HG02678 (cell line): ENCODE measurements around the gene THBD.

Experiments used
- ATAC-seq: cut with Tn5 transposase; IDR thresholded peaks from one replicate; pipeline ENCODE4 v1.9.1; 2021; ENCODE audit warnings: mild to moderate bottlenecking, moderate library complexity; ENCODE audit not compliant: unreplicated experiment

Gene THBD

DNA sequence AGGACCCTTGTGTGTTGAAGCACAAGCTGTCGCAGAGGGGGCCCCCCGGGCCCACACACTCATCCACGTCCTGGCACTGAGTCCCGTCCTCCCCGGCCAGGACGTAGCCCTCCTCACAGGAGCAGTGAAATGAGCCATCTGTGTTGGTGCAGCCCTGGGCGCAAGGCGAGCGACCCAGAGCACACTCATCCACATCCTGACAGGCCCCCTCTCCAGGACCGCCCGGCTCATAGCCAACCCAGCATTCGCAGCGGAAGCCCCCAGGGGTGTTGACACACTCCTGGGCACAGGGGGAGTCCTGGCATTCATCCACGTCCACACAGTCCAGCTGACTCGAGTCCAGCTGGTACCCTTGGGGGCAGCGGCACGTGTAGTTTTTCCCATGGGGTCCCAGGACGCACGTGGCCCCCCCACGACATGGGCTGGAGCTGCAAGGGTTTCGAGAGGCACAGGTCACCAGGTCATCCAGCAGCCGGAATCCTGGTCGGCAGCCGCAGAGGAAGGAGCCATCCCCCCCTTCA lies 35.4 kb upstream of the THBD start:
- ATAC-seq: no peak

DNA sequence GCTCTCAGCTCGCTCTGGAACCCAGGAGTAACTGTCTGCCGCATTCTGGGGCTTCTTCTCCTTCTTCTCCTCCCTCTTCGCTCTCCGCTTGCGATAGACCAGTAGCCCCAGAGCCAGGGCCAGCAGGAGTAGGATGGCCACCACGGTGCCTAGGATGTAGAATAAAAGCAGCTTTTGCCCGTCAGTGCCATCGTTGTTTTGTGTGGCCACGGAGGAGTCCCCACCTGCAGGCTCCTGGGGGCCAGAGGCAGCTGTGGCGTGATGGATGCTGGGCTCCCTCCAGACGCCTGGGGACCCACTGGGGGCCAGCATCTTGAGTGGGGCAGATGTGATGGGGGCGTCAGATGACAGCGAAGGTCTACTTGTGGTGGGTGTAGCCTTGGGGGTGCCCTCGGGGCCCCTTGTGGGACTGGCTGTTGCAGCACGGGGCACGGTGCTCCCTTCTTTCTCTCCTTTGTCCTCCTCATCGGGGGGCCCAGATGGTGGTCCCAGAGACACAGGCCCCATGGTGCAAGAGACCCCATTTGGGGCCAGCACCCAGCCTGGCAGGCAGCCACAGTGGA lies 34.9 kb upstream of the THBD start:
- ATAC-seq: no peak

- ATAC-seq: no peak
Measured at GRCh38 chr20:23083553-23084220, 34.2 kb upstream of the THBD start.

GRCh38 chr20:23082846-23083552 lies 33.5 kb upstream of the THBD start:
- no peak for ATAC-seq

DNA sequence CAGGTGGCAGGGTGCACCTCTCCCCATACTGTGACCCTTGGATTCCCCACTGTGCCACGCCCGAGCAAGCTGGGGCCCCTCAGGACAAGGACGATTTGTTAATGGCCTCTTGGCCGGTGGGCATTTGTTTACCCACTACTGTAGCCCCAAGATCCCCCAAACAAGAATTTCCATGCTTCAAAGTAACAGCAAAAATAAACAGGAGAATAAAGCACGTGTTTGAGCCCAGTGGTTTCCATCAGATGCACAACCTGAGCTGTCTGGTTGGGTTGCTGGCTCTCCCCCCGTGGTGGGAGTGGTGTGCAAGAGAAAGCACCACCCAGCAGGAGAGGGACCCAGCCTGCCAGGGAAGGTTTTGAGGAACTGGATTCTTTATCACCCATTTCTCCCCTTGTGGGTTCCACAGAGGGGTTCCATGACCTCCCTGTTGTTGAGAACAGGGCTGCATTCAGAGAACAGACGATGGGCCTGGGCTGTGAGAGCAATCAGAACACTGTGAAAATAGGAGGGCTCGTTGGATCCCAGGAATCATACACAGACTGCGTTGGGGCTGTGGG lies 31.9 kb upstream of the THBD start:
- no peak for ATAC-seq

DNA sequence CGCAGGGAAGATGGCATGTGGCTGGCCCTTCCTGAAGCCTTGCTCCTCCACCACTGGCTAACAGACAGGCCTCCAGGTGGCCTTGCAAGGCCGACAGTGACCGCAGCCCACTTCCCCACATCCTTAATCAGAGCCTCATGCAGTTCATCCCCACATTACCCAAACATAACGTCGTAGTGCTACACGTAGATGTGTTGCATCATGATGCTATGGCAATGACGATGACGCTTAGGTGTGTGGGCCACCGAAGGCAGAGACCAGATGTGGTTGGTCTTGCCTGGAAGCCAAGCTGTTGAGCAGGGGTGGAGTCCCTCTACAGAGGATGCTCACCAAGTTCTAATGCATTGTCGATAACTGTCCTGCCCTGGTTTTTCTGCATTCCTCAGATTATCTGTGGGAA lies 31.0 kb upstream of the THBD start:
- ATAC-seq: no peak

- no peak for ATAC-seq
Measured at GRCh38 chr20:23079926-23080325, 30.5 kb upstream of the THBD start.

- ATAC-seq: no peak
Measured at GRCh38 chr20:23079016-23079351, 29.5 kb upstream of the THBD start.

DNA sequence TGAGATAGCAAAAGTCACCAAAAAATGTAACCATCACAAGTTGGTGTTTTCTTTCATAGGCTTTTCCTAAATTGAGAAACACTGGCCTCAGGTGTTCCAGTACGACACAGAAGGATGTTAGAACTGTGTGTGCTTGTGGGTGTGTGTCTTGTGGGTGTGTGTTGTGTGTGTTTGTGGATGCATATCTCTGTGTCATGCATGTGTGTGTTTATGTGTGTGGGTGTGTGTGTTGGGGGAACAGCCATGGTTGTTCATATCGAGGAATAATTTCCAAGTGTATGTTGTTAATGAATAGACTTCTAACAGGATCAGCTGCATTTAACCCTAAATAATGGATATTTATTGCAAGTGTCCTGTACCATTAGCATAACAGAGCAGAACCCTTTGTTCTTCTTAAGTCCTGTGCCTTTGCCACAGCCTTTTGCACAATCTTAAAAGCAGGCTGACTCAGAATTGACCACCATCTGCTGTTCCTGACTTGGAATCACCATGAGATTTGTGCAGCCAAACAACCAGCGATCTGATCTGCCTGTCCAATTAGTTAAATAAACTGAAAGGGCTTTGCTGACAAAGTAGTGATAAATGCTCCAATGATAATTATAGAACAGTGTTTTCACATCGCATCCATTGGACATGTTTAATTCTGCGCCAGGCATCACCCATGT lies 29.0 kb upstream of the THBD start:
- ATAC-seq: no peak

DNA sequence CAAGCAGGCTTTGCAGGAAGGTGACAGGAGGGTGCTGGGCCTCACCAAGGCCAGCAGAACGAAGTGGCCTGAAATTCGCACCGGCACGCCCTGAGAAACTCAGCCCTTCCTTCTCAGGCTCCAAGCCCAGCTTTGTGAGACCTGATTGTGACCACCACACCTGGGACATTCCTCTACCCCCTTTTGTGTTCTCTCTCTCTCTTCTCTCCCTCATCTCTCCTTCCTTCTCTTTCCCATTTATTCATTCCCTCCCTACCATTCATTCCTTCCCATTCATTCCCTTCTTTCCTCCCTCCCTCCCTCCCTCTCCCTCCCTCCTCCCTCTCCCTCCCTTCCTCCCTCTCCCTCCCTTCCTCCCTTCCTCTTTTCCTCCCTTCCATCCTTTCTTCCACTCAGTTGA lies 27.8 kb upstream of the THBD start:
- no peak for ATAC-seq

DNA sequence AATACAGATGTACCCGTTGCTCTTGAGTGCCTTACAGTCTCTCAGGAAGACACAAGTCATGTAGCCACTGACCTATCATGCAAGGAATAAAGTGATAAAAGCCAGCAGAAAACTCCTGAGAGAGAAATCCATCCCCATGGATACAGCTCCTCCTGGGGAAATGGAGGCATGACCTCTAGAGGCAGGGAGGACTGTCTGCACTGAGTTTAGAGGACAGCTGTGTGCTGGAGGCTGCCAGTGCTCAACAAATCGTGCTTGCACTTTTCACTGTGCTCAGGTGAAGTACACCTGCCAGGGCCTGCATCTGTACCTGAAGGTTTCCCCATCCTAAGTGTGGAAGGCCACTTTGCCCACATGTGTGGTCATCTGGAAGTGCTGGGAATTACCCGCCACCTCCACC lies 24.6 kb upstream of the THBD start:
- no peak for ATAC-seq

- ATAC-seq: no peak
Measured at GRCh38 chr20:23072892-23073586, 23.6 kb upstream of the THBD start.

DNA sequence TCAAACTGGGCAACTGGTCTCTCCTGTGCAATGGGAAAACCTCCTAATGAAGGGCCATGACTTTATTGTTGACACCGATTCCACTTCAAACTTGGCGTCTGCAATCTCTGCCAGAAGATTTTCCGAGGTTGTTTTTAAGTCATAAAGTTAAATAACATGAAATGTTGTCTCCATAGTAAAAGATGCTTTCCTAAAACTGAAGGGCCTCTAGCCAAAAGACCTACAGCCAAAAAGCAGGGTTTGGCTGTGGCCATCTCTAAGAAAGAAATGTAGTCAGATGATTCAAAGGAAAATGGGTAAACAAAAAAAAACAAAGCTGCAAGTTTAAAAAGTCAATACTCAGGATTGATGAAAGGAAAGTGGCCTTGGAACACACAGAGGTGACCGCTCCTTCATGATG lies 22.5 kb upstream of the THBD start:
- ATAC-seq: no peak

GRCh38 chr20:23071398-23071797 lies 21.9 kb upstream of the THBD start:
- ATAC-seq: no peak

DNA sequence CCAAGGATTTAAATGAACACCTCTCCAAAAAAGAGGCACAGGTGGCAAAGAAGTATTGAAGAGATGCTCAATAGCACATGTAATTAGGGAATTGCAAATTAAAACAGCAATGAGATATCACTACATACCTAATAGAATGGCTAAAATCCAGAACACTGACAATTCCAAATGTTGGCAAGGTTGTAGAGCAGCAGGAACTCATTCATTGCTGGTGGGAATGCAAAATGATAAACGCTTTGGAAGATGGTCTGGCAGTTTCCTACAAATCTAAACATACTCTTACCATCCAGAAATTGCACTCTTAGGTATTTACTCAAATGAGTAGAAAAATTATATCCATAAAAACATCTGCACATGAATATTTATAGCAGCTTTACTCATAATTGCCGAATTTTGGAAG lies 19.6 kb upstream of the THBD start:
- ATAC-seq: no peak

GRCh38 chr20:23068283-23068682 lies 18.8 kb upstream of the THBD start:
- ATAC-seq: no peak

- ATAC-seq: no peak
Measured at GRCh38 chr20:23066772-23067171, 17.3 kb upstream of the THBD start.

DNA sequence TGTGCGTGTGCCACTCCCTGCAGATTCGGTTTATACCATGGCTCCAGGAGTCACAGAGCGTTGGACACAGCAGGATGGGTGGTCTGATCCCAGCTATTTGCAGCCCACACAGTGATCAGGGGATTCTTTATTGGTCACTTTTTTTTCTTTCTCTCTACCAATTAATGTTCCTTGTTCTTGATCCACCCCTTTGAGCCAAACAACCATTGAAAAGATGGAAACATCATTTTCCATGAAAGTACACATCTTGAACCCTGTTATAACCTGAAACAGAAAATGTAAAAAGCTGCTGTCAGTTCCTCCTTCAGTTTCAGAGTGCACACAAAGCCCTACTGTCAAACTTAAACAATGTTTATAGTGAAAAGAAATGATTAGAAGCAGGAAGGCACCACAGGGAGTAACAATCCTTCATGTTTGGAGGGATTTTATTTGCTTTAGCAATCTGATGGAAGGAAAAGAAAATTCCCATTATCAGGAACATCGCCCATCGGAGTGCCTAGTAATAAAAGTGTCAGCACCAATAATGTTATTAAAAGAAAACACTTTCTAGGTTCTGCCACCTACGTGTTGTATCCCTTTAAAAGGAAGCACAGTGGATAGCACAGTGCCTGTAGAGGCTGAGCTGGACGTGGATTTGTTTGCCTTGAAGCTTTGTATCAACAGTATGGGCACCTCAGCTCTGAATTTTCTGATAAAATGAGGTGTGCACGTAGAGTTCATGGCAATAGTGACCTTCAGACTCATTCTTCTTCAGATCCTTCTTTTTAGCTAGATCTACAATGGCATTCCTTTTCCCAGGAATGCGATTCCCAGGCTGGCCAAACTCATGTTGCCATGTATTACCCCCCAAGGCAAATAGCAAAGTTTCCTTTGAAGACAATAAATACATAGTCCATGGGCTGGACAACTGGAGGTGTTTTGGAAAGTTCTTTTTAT lies 16.1 kb upstream of the THBD start:
- ATAC-seq: no peak

DNA sequence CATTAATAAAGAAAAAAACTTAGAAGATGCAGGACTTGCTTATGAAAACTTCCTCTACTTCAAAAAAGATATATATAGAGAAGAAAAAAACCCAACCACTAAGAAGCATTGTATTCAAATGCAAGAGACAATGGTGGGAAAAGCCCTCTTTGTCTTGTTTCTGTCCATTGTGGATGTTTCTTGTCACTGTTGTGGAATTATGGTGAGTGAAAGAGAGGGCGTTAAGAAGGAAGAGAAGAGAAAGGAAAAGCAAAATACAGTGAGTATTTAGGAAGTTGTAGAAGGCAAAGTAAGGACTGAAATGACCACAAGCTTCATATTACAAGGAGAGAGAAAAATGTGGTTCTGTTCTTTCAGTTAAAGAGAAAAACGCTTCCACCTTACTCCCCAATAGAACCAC lies 14.1 kb upstream of the THBD start:
- no peak for ATAC-seq

DNA sequence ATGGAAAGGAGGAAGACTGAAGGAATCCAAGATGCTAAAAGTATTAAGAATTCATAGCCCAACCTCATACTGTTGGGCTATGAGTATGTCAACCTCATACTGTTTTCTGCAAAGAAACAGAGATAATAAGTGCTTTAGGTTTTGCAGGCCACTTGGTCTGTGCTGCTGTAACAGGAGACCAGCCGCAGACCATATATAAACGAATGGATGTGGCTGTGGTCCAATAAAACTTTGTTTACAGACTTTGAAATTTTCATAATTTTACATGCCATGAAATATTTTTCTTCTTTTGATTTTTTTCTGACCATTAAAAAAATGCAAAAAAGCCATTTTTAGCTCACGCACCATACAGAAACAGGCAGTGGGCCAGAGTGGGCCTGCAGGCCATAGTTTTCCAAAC lies 13.7 kb upstream of the THBD start:
- ATAC-seq: no peak
